PFSK-1 (cell line): Measurements from ENCODE around the gene R3HCC1L.

Source experiments
- POLR2AphosphoS5 ChIP-seq: IDR thresholded peaks from 2 replicates; pipeline ENCODE4 v1.6.1; 2012; ENCODE audit warnings: low read depth, mild to moderate bottlenecking, control low read depth, low read length, moderate library complexity
- SIN3A ChIP-seq: IDR thresholded peaks from 2 replicates; pipeline ENCODE4 v1.6.1; 2012; ENCODE audit warnings: mild to moderate bottlenecking, low read length, moderate library complexity, borderline replicate concordance; ENCODE audit not compliant: insufficient read depth
- TAF1 ChIP-seq: IDR thresholded peaks from 2 replicates; pipeline ENCODE4 v1.6.1; 2012; ENCODE audit warnings: low read length, control low read depth, borderline replicate concordance; ENCODE audit not compliant: insufficient read depth
- TF ChIP-seq, protein P1 (sequence below), 2 experiments: IDR thresholded peaks; 2 replicates each; pipeline versions ENCODE4 v1.6.1 to v1.8.0; 2011 to 2012; ENCODE audit warnings: low read depth in 2 of 2, low read length in 2 of 2, control low read depth in 1 of 2, inconsistent platforms in 1 of 2, mild to moderate bottlenecking in 1 of 2, moderate library complexity in 1 of 2; ENCODE audit not compliant: insufficient read depth in 1 of 2

DNA sequence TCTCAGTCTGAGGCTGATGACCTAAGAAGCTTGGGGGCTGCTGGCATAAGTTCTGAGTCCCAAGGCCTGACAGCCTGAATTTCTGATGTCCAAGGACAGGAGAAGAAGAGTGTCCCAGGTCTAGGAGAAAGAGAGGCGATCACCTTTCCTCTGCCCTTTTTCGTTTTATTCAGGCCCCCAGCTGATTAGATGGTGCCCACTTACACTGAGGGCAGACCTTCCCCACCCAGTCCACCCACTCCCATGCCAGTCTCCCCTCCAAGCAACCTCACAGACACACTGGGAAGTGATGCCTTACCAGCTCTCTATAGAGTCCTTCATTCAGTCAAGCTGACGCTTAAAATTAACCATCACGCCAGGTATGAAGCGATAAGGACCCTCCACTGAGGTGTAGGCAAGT lies 152.9 kb downstream of the R3HCC1L start:
- no peak for TF ChIP-seq TAF1
- no peak for TF ChIP-seq SIN3A
- no peak for TF ChIP-seq POLR2AphosphoS5
- TF ChIP-seq, protein P1, sequence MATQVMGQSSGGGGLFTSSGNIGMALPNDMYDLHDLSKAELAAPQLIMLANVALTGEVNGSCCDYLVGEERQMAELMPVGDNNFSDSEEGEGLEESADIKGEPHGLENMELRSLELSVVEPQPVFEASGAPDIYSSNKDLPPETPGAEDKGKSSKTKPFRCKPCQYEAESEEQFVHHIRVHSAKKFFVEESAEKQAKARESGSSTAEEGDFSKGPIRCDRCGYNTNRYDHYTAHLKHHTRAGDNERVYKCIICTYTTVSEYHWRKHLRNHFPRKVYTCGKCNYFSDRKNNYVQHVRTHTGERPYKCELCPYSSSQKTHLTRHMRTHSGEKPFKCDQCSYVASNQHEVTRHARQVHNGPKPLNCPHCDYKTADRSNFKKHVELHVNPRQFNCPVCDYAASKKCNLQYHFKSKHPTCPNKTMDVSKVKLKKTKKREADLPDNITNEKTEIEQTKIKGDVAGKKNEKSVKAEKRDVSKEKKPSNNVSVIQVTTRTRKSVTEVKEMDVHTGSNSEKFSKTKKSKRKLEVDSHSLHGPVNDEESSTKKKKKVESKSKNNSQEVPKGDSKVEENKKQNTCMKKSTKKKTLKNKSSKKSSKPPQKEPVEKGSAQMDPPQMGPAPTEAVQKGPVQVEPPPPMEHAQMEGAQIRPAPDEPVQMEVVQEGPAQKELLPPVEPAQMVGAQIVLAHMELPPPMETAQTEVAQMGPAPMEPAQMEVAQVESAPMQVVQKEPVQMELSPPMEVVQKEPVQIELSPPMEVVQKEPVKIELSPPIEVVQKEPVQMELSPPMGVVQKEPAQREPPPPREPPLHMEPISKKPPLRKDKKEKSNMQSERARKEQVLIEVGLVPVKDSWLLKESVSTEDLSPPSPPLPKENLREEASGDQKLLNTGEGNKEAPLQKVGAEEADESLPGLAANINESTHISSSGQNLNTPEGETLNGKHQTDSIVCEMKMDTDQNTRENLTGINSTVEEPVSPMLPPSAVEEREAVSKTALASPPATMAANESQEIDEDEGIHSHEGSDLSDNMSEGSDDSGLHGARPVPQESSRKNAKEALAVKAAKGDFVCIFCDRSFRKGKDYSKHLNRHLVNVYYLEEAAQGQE (IDR thresholded peaks at IDR 0.05; ENCODE audit: insufficient read depth in 1 of 2, low read depth in 2 of 2, low read length in 2 of 2): no peak
